ENCODE measurements around the gene SST.

SST gene

GRCh38 chr3:187665764-187666402, 4.3 kb downstream of the SST start:
- no peaks in the 10 kb centered on the region for H3K9me3 ChIP-seq
- H3K36me3 ChIP-seq, result no peaks in the 10 kb centered on the region
- DNase-seq, result no peak
- no peaks in the 10 kb centered on the region for H3K4me1 ChIP-seq
- intact Hi-C loops (cut with DNase I; ENCODE audit: low total_unique reads), result no loop called here
- no peak overlapping the region for H3K27ac ChIP-seq
- H3K27me3 ChIP-seq, result peaks cover 0 to 16% of the 10 kb centered on the region in 2 donors
- H3K4me3 ChIP-seq, result no peak overlapping the region
- no peak for TF ChIP-seq CTCF (IDR thresholded peaks at IDR 0.05)

- H3K36me3 ChIP-seq, result no peaks in the 10 kb centered on the region
- no peaks in the 10 kb centered on the region for H3K9me3 ChIP-seq
- no peak for DNase-seq
- TF ChIP-seq CTCF (IDR thresholded peaks at IDR 0.05), result no peak
- intact Hi-C loops (cut with DNase I; ENCODE audit: low total_unique reads), result no loop called here
- peaks cover 0 to 7% of the 10 kb centered on the region in 2 donors for H3K27me3 ChIP-seq
- no peaks in the 10 kb centered on the region for H3K4me1 ChIP-seq
- H3K4me3 ChIP-seq, result no peak overlapping the region
- H3K27ac ChIP-seq, result no peak overlapping the region
These were observed 5.2 kb downstream of the SST start for GRCh38 chr3:187665010-187665409.

- no peak for DNase-seq
- Histone ChIP-seq H3K27me3 (peaks cover 0 to 4% of the 10 kb centered on the region in 2 donors), H3K27ac (no peak overlapping the region), H3K36me3 (no peaks in the 10 kb centered on the region), H3K9me3 (no peaks in the 10 kb centered on the region), H3K4me3 (no peak overlapping the region), H3K4me1 (no peaks in the 10 kb centered on the region)
- intact Hi-C loops (cut with DNase I; ENCODE audit: low total_unique reads), result no loop called here
- TF ChIP-seq CTCF (IDR thresholded peaks at IDR 0.05), result no peak
These were observed 7.3 kb downstream of the SST start for GRCh38 chr3:187662848-187663409.

GRCh38 chr3:187661267-187661666, 8.9 kb downstream of the SST start:
- Histone ChIP-seq H3K4me1 (no peaks in the 10 kb centered on the region), H3K9me3 (no peaks in the 10 kb centered on the region), H3K27ac (no peak overlapping the region), H3K4me3 (no peak overlapping the region), H3K27me3 (no peaks in the 10 kb centered on the region), H3K36me3 (no peaks in the 10 kb centered on the region)
- intact Hi-C loops (cut with DNase I; ENCODE audit: low total_unique reads), result no loop called here
- no peak for DNase-seq
- TF ChIP-seq CTCF (IDR thresholded peaks at IDR 0.05), result no peak

GRCh38 chr3:187651282-187651681, 18.9 kb downstream of the SST start:
- no peak for DNase-seq
- Histone ChIP-seq H3K4me3 (no peak overlapping the region), H3K27me3 (no peaks in the 10 kb centered on the region), H3K27ac (no peak overlapping the region), H3K4me1 (no peaks in the 10 kb centered on the region), H3K9me3 (no peaks in the 10 kb centered on the region), H3K36me3 (no peaks in the 10 kb centered on the region)
- intact Hi-C loops (cut with DNase I; ENCODE audit: low total_unique reads), result no loop called here
- no peak for TF ChIP-seq CTCF (IDR thresholded peaks at IDR 0.05)

Data from tibial artery (tissue), 4 donors.